ENCODE results near the gene DCP1A.
A peak's percentile ranks its signal among the peaks of the same experiment; 100 is the strongest.
"Not testable (repeated sequence)": the region's sequence is repeated elsewhere in the genome, so short reads cannot be mapped to it uniquely, and the experiment has no call there.

The DCP1A gene

DNA sequence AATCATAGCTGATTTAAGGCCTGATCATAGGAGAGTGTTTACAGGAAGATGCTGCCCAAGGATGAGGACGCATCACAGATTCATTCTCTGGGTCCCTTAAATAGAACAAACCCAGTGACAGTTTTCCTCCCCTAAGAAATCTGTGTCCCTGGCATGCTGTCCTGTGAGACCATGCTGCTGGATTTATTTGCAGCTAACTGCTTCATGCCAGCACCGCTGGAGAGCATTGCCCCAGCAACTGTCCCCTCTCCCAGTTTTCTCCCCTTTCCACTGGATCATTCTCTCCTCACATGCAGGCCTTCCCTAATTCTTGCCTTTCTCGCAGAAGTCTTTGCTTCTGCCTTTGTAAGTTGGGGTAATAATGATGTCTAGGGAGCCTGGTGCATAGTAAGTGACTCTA lies 29.3 kb upstream of the DCP1A start:
- ATAC-seq: no peak
- TF ChIP-seq ZNF70 (CRISPR knock-in tag; IDR thresholded peaks at IDR 0.05): no peak
- TF ChIP-seq GLIS3 (CRISPR knock-in tag; IDR thresholded peaks at IDR 0.05): no peak
- no peak for TF ChIP-seq ZNF565 (CRISPR knock-in tag; conservative IDR thresholded peaks at IDR 0.05; ENCODE audit: low read depth)
- no peak for TF ChIP-seq RARB (CRISPR knock-in tag; IDR thresholded peaks at IDR 0.05)
- TF ChIP-seq ZFP3 (CRISPR knock-in tag; IDR thresholded peaks at IDR 0.05): no peak
- no peak for TF ChIP-seq ZNF8 (CRISPR knock-in tag; IDR thresholded peaks at IDR 0.05)
- no peak for TF ChIP-seq PPARA (CRISPR knock-in tag; IDR thresholded peaks at IDR 0.05; ENCODE audit: borderline replicate concordance)
- TF ChIP-seq BACH2 (CRISPR knock-in tag; IDR thresholded peaks at IDR 0.05; ENCODE audit: borderline replicate concordance): no peak
- TF ChIP-seq TOX (CRISPR knock-in tag; IDR thresholded peaks at IDR 0.05; ENCODE audit: borderline replicate concordance): no peak

DNA sequence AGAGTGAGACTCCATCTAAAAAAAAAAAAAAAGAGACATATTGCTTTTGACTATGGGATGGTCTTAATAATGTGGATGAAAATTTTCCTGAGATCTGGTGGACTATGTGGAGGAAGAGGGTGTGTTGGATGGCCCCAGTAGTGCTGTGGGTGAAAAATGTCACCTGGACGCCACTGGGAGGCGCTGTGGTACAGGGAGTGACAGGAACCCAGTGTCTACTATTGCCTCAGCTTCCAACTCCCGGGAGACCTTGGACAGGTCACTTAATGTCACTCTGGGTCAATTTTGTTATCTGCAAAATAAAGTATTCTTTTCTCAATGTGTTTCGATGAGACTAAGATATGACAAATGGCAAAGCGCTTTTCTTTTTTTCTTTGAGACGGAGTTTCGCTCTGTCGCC lies 27.7 kb upstream of the DCP1A start:
- TF ChIP-seq OSR1 (CRISPR knock-in tag; IDR thresholded peaks at IDR 0.05) (no peak), ISL1 (CRISPR knock-in tag; IDR thresholded peaks at IDR 0.05) (no peak), ARNTL (CRISPR knock-in tag; IDR thresholded peaks at IDR 0.05; ENCODE audit: borderline replicate concordance, low read depth) (no peak), ESRRG (CRISPR knock-in tag; IDR thresholded peaks at IDR 0.05) (no peak)
- TF ChIP-seq, protein P1, sequence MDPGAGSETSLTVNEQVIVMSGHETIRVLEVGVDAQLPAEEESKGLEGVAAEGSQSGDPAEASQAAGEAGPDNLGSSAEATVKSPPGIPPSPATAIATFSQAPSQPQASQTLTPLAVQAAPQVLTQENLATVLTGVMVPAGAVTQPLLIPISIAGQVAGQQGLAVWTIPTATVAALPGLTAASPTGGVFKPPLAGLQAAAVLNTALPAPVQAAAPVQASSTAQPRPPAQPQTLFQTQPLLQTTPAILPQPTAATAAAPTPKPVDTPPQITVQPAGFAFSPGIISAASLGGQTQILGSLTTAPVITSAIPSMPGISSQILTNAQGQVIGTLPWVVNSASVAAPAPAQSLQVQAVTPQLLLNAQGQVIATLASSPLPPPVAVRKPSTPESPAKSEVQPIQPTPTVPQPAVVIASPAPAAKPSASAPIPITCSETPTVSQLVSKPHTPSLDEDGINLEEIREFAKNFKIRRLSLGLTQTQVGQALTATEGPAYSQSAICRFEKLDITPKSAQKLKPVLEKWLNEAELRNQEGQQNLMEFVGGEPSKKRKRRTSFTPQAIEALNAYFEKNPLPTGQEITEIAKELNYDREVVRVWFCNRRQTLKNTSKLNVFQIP (CRISPR knock-in tag; IDR thresholded peaks at IDR 0.05; ENCODE audit: borderline replicate concordance, low read depth): no peak
- peak; percentile 98 for ATAC-seq

DNA sequence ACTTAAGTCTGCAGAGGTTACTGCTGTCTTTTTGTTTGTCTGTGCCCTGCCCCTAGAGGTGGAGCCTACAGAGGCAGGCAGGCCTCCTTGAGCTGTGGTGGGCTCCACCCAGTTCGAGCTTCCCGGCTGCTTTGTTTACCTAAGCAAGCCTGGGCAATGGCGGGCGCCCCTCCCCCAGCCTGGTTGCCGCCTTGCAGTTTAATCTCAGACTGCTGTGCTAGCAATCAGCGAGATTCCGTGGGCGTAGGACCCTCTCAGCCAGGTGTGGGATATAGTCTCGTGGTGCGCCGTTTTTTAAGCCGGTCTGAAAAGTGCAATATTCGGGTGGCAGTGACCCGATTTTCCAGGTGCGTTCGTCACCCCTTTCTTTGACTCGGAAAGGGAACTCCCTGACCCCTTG lies 23.4 kb upstream of the DCP1A start:
- not testable (repeated sequence) for ATAC-seq

DNA sequence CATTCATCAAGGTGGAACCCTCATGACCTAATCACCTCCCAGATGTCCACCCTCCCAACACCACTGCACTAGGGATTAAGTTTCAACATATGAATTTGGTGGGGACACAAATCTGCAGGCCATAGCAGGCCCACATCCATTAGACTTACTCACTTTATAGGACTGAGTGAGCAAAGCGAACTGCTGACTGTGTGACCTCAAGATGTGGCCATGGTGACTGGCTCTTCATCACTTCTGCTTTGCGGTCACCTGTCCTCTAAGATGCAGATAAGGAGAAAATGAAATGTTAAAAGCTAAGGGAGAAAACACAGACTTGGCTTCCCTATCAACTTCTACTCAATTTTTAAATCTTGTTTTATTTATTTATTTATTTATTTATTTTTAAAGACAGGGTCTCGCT lies 14.5 kb upstream of the DCP1A start:
- ATAC-seq: no peak
- TF ChIP-seq ZNF565 (CRISPR knock-in tag; conservative IDR thresholded peaks at IDR 0.05; ENCODE audit: low read depth): no peak

- ATAC-seq: no peak
Measured at GRCh38 chr3:53357458-53357857, 10.1 kb upstream of the DCP1A start.

More at GRCh38 chr3:53357458-53357857, 10.1 kb upstream of the DCP1A start:
- TF ChIP-seq ZNF8 (CRISPR knock-in tag; IDR thresholded peaks at IDR 0.05) (no peak), ISL1 (CRISPR knock-in tag; IDR thresholded peaks at IDR 0.05) (no peak), ZNF565 (CRISPR knock-in tag; conservative IDR thresholded peaks at IDR 0.05; ENCODE audit: low read depth) (no peak), TOX (CRISPR knock-in tag; IDR thresholded peaks at IDR 0.05; ENCODE audit: borderline replicate concordance) (no peak), ZFP3 (CRISPR knock-in tag; IDR thresholded peaks at IDR 0.05) (no peak), ZNF70 (CRISPR knock-in tag; IDR thresholded peaks at IDR 0.05) (no peak), CREB5 (CRISPR knock-in tag; IDR thresholded peaks at IDR 0.05; ENCODE audit: low read depth) (no peak), ZFP30 (CRISPR knock-in tag; IDR thresholded peaks at IDR 0.05) (no peak), GLIS3 (CRISPR knock-in tag; IDR thresholded peaks at IDR 0.05) (no peak)
- TF ChIP-seq, protein P2, sequence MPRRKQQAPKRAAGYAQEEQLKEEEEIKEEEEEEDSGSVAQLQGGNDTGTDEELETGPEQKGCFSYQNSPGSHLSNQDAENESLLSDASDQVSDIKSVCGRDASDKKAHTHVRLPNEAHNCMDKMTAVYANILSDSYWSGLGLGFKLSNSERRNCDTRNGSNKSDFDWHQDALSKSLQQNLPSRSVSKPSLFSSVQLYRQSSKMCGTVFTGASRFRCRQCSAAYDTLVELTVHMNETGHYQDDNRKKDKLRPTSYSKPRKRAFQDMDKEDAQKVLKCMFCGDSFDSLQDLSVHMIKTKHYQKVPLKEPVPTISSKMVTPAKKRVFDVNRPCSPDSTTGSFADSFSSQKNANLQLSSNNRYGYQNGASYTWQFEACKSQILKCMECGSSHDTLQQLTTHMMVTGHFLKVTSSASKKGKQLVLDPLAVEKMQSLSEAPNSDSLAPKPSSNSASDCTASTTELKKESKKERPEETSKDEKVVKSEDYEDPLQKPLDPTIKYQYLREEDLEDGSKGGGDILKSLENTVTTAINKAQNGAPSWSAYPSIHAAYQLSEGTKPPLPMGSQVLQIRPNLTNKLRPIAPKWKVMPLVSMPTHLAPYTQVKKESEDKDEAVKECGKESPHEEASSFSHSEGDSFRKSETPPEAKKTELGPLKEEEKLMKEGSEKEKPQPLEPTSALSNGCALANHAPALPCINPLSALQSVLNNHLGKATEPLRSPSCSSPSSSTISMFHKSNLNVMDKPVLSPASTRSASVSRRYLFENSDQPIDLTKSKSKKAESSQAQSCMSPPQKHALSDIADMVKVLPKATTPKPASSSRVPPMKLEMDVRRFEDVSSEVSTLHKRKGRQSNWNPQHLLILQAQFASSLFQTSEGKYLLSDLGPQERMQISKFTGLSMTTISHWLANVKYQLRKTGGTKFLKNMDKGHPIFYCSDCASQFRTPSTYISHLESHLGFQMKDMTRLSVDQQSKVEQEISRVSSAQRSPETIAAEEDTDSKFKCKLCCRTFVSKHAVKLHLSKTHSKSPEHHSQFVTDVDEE (CRISPR knock-in tag; IDR thresholded peaks at IDR 0.05): no peak
- TF ChIP-seq, protein P1 (CRISPR knock-in tag; IDR thresholded peaks at IDR 0.05; ENCODE audit: borderline replicate concordance, low read depth): no peak
- TF ChIP-seq, protein P3, sequence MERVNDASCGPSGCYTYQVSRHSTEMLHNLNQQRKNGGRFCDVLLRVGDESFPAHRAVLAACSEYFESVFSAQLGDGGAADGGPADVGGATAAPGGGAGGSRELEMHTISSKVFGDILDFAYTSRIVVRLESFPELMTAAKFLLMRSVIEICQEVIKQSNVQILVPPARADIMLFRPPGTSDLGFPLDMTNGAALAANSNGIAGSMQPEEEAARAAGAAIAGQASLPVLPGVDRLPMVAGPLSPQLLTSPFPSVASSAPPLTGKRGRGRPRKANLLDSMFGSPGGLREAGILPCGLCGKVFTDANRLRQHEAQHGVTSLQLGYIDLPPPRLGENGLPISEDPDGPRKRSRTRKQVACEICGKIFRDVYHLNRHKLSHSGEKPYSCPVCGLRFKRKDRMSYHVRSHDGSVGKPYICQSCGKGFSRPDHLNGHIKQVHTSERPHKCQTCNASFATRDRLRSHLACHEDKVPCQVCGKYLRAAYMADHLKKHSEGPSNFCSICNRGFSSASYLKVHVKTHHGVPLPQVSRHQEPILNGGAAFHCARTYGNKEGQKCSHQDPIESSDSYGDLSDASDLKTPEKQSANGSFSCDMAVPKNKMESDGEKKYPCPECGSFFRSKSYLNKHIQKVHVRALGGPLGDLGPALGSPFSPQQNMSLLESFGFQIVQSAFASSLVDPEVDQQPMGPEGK (CRISPR knock-in tag; IDR thresholded peaks at IDR 0.05; ENCODE audit: borderline replicate concordance): no peak
